Prostate gland (tissue), 2 donors: ENCODE data around the gene FABP1. TPM values are rescaled to one million over a fixed set of nuclear protein-coding genes. Genes with fewer than 3 reads are reported as not detected.

Experiments
- DNase-seq: peaks from one replicate; pipeline ENCODE4 v3.0.0-alpha.2; 2019; ENCODE audit warnings: low spot score
- H3K27ac ChIP-seq, 2 donors: fragments of 200-600 bp; sonication (generic); 2 replicates each; pipeline ENCODE4 v1.5.1; 2017 to 2019
- H3K27me3 ChIP-seq: fragments of 200-600 bp; sonication (generic); replicated peaks from 2 replicates; pipeline ENCODE4 v1.5.1; 2019; ENCODE audit not compliant: insufficient read depth
- H3K36me3 ChIP-seq, 2 donors: fragments of 200-600 bp; sonication (generic); 1 replicate in 1 of 2; 2 replicates in 1 of 2; pipeline versions ENCODE4 v1.5.1 to v1.8.1; 2017 to 2019
- H3K4me1 ChIP-seq: fragments of 200-600 bp; sonication (generic); replicated peaks from 2 replicates; pipeline ENCODE4 v1.5.1; 2019
- H3K4me3 ChIP-seq, 2 donors: fragments of 200-600 bp; sonication (generic); 2 replicates each; pipeline ENCODE4 v1.5.1; 2017 to 2019
- H3K9me3 ChIP-seq: fragments of 200-600 bp; sonication (generic); 2 replicates; pipeline ENCODE4 v1.5.1; 2017
- POLR2A ChIP-seq: fragments of 450-650 bp; IDR thresholded peaks from one replicate; pipeline ENCODE4 v1.6.1; 2016; ENCODE audit warnings: antibody characterized with exemption, mild to moderate bottlenecking
- POLR2AphosphoS5 ChIP-seq: sonication (generic); formaldehyde crosslinking; IDR thresholded peaks from one replicate; pipeline ENCODE4 v1.6.1; 2017; ENCODE audit warnings: antibody characterized with exemption
- WGBS: methylation state at CpG from one replicate; pipeline ENCODE4 v1.1.5; 2018; 5-methylcytosine and 5-hydroxymethylcytosine counted together
- intact Hi-C: fragments of 100-400 bp; cut with DNase I; formaldehyde crosslinking; loops from one replicate; pipeline ENCODE4 v1.14.2; 2022
- total RNA-seq, 2 donors: library from RNA; depleted of rRNA; stranded (reverse); fragments of >200 nt; gene quantifications; one replicate each; pipeline ENCODE4 v1.1.0, GENCODE V29; 2016
- TF ChIP-seq, protein P1 (sequence below), 4 experiments: fragments of 200-600 bp in 2 of 4; fragments of 450-650 bp in 2 of 4; sonication (generic) in 2 of 4; IDR thresholded peaks; 1 replicate in 3 of 4; 2 replicates in 1 of 4; pipeline ENCODE4 v1.5.1; 2016 to 2019; ENCODE audit warnings: antibody characterized with exemption in 4 of 4, mild to moderate bottlenecking in 2 of 4, moderate library complexity in 2 of 4

The FABP1 gene
- total RNA-seq, 2 donors from 2014 or later = not detected

DNA sequence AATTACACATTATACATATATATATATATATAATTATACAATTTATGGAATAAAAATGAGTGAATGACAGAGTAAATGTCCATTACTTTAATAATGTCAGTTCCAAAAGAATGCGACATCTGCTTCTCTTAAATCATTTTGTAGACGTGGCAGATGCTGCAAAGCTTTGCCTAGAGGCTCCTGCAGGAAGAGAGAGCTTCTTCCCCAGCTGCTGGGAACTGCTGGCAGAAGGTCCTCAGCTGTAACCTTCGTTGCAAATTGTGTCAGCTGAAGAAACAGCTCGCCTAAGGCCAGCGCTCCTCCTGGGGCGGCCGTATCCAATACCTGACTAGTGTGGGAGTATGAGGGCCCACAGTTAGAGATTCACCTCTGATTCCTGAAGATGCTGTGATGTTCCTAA, 32.7 kb upstream of the FABP1 start:
- Histone ChIP-seq H3K9me3 (no peaks in the 10 kb centered on the region), H3K4me3 (no peak overlapping the region), H3K27me3 (no peaks in the 10 kb centered on the region), H3K27ac (no peak overlapping the region), H3K4me1 (no peaks in the 10 kb centered on the region), H3K36me3 (no peaks in the 10 kb centered on the region)
- WGBS = 83% methylated on average over 7 of the region's 7 CpGs
- intact Hi-C loops = no loop called here
- TF ChIP-seq POLR2AphosphoS5 (no peak), POLR2A (no peak)
- TF ChIP-seq, protein P1, sequence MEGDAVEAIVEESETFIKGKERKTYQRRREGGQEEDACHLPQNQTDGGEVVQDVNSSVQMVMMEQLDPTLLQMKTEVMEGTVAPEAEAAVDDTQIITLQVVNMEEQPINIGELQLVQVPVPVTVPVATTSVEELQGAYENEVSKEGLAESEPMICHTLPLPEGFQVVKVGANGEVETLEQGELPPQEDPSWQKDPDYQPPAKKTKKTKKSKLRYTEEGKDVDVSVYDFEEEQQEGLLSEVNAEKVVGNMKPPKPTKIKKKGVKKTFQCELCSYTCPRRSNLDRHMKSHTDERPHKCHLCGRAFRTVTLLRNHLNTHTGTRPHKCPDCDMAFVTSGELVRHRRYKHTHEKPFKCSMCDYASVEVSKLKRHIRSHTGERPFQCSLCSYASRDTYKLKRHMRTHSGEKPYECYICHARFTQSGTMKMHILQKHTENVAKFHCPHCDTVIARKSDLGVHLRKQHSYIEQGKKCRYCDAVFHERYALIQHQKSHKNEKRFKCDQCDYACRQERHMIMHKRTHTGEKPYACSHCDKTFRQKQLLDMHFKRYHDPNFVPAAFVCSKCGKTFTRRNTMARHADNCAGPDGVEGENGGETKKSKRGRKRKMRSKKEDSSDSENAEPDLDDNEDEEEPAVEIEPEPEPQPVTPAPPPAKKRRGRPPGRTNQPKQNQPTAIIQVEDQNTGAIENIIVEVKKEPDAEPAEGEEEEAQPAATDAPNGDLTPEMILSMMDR (IDR thresholded peaks at IDR 0.05) = no peak
- DNase-seq = no peak

DNA sequence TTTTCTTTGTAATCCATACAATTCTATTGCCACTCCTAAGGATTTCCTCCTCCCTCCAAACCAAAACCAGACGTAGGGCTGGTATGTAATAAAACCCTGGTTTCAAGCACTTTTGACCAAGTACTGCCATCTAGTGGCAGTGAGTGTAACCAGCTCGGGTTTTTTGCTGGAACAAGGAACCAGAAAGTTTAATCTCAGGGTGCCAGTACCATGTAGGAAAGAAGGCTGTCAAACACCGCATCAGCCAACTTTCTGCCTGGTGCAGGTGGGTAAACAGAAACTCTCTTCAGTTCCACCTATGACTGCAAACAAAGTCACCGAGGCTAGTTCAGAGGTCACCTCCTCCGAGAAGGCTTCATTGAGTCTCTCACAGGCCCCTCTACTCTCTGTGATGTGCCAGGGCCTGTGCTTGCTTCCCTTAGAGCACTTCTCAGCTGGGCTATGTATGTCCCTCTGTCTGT, 32.1 kb upstream of the FABP1 start:
- 20% methylated on average over 5 of the region's 5 CpGs for WGBS
- no peaks in the 10 kb centered on the region for H3K4me1 ChIP-seq
- no peaks in the 10 kb centered on the region for H3K36me3 ChIP-seq
- H3K27ac ChIP-seq = no peak overlapping the region
- no peaks in the 10 kb centered on the region for H3K9me3 ChIP-seq
- intact Hi-C loops = no loop called here
- H3K27me3 ChIP-seq = no peaks in the 10 kb centered on the region
- DNase-seq = peak; percentile 43
- TF ChIP-seq POLR2A = no peak
- peak; percentile 13 for TF ChIP-seq POLR2AphosphoS5
- TF ChIP-seq, protein P1 (IDR thresholded peaks at IDR 0.05) = peak; percentile 43 to 82 (median 72)
- no peak overlapping the region for H3K4me3 ChIP-seq

DNA sequence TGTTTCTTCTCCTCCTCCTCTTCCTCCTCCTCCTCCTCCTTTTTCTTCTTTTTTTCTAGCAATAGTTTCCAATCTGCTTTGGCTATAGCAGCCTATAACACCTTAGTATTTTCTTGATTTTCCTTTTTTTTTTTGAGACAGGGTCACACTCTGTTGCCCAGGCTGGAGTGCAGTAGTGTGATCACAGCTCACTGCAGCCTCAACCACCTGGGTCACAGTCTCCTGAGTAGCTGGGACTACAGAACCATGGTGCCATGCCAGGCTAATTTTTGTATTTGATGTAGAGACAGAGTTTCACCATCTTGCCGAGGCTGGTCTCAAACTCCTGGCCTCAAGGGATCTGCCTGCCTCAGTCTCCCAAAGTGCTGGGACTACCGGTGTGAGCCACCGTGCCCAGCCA, 31.6 kb upstream of the FABP1 start:
- H3K4me3 ChIP-seq = no peak overlapping the region
- H3K9me3 ChIP-seq = no peaks in the 10 kb centered on the region
- no peak overlapping the region for H3K27ac ChIP-seq
- intact Hi-C loops = no loop called here
- no peaks in the 10 kb centered on the region for H3K36me3 ChIP-seq
- no peak for DNase-seq
- TF ChIP-seq POLR2AphosphoS5 (no peak), POLR2A (no peak)
- TF ChIP-seq, protein P1 (IDR thresholded peaks at IDR 0.05) = no peak
- H3K27me3 ChIP-seq = no peaks in the 10 kb centered on the region
- 79% methylated on average over 3 of the region's 3 CpGs for WGBS
- no peaks in the 10 kb centered on the region for H3K4me1 ChIP-seq

DNA sequence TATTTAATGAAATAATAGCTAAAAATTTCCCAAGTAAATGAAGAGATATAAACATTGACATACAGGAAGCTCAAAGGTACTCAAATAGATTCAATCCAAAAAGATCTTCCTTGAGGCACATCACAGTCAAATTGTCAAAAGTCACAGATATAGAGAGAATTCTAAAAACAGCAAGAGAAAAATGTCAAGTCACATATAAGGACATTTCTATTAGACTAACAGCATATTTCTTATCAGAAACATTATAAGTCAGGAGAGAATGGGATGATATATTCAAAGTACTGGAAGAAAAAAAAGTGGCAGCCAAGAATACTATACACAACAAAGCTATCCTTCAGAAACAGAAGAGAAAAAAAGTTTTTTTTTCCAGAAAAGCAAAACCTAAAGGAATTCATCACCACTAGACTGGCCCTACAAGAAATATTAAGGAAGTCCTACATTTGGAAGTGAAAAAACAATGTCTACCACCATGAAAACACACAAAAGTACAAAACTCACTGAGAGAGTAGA, 21.1 kb upstream of the FABP1 start:
- H3K36me3 ChIP-seq = no peaks in the 10 kb centered on the region
- H3K4me3 ChIP-seq = no peak overlapping the region
- H3K9me3 ChIP-seq = no peaks in the 10 kb centered on the region
- TF ChIP-seq, protein P1 (IDR thresholded peaks at IDR 0.05) = no peak
- TF ChIP-seq POLR2AphosphoS5 = no peak
- TF ChIP-seq POLR2A = no peak
- H3K27ac ChIP-seq = no peak overlapping the region
- no peaks in the 10 kb centered on the region for H3K4me1 ChIP-seq
- no peak for DNase-seq
- intact Hi-C loops = no loop called here
- no peaks in the 10 kb centered on the region for H3K27me3 ChIP-seq

DNA sequence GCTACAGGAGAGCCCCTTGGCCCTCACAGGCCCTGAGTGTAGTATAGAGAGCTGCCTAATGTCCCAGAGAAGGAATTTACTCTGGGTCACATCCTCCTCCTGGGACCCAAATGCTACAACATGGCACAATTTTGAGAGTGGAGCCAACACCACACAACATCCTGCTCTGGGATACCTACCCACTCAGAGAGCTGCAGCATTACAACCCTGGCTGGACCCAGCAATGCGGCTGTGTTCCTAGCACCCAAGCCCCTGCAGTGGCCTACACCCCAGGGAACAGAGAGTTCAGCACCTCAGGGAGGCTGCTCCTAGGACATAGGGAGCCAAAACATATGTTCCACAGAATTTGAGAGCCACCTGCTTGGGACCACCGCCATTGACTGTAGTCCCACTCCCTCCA, 19.3 kb upstream of the FABP1 start:
- TF ChIP-seq, protein P1 (IDR thresholded peaks at IDR 0.05) = no peak
- TF ChIP-seq POLR2A = no peak
- no peak for TF ChIP-seq POLR2AphosphoS5
- no peak for DNase-seq
- no peaks in the 10 kb centered on the region for H3K9me3 ChIP-seq
- H3K27me3 ChIP-seq = no peaks in the 10 kb centered on the region
- intact Hi-C loops = no loop called here
- no peak overlapping the region for H3K27ac ChIP-seq
- H3K4me3 ChIP-seq = no peak overlapping the region
- H3K36me3 ChIP-seq = no peaks in the 10 kb centered on the region
- no peaks in the 10 kb centered on the region for H3K4me1 ChIP-seq
- WGBS = 97% methylated on average over 2 of the region's 2 CpGs
